Right lung (tissue), 5 donors: Measurements from ENCODE around the gene SUN2. TPM values are rescaled to one million over a fixed set of nuclear protein-coding genes. Genes with fewer than 3 reads are reported as not detected.

Source experiments
- DNase-seq, 2 donors: peaks; one replicate each; pipeline ENCODE4 v3.0.0-alpha.2; 2013
- polyA plus RNA-seq, 5 donors: library from polyadenylated mRNA; unstranded; fragments of 120-200 nt; gene quantifications; one replicate each; pipeline versions ENCODE4 v1.2.1 to v1.2.3, GENCODE V29; 2013; ENCODE audit warnings: inconsistent platforms in 1 of 5, low replicate concordance in 1 of 5; ENCODE audit not compliant: insufficient read length in 5 of 5, insufficient read depth in 1 of 5

SUN2 gene
- polyA plus RNA-seq, 5 donors = 50.9 to 71.6 (median 62.2) TPM

- DNase-seq = no peak
Measured at GRCh38 chr22:38736257-38736570, 19.6 kb downstream of the SUN2 start.

GRCh38 chr22:38735465-38736256, 20.1 kb downstream of the SUN2 start:
- DNase-seq = no peak

GRCh38 chr22:38735126-38735464, 20.7 kb downstream of the SUN2 start:
- no peak for DNase-seq

GRCh38 chr22:38734421-38735100, 21.2 kb downstream of the SUN2 start:
- DNase-seq = no peak

- DNase-seq = no peak
Measured at GRCh38 chr22:38733724-38734381, 21.9 kb downstream of the SUN2 start.

GRCh38 chr22:38733329-38733723, 22.5 kb downstream of the SUN2 start:
- DNase-seq = no peak

GRCh38 chr22:38732251-38732815, 23.5 kb downstream of the SUN2 start:
- no peak for DNase-seq

- DNase-seq = no peak
Measured at GRCh38 chr22:38731703-38732161, 24.1 kb downstream of the SUN2 start.

GRCh38 chr22:38730411-38730871, 25.4 kb downstream of the SUN2 start:
- no peak for DNase-seq

- DNase-seq = no peak
Measured at GRCh38 chr22:38729946-38730345, 25.9 kb downstream of the SUN2 start.

- no peak for DNase-seq
Measured at GRCh38 chr22:38728871-38729796, 26.7 kb downstream of the SUN2 start.

- DNase-seq = no peak
Measured at GRCh38 chr22:38727530-38728451, 28.0 kb downstream of the SUN2 start.

GRCh38 chr22:38727123-38727522, 28.7 kb downstream of the SUN2 start:
- DNase-seq = no peak

- DNase-seq = no peak
Measured at GRCh38 chr22:38725900-38726655, 29.7 kb downstream of the SUN2 start.

- DNase-seq = no peak
Measured at GRCh38 chr22:38724926-38725571, 30.7 kb downstream of the SUN2 start.

GRCh38 chr22:38724176-38724575, 31.6 kb downstream of the SUN2 start:
- DNase-seq = no peak

- DNase-seq = no peak
Measured at GRCh38 chr22:38721551-38721950, 34.2 kb downstream of the SUN2 start.

GRCh38 chr22:38720350-38720749, 35.4 kb downstream of the SUN2 start:
- DNase-seq = no peak

GRCh38 chr22:38719196-38719595, 36.6 kb downstream of the SUN2 start:
- no peak for DNase-seq
